Activated CD4-positive, alpha-beta T cell treated with anti-CD3 and anti-CD28 coated beads, Interleukin-2, amount 50 U/mL, for 1 hour (primary cell): ENCODE data around the gene PIGU.
A peak's percentile ranks its signal among the peaks of the same experiment; 100 is the strongest.

Experiments
- DNase-seq: peaks from one replicate; pipeline ENCODE4 v3.0.0-alpha.2; 2020

PIGU gene

GRCh38 chr20:34549291-34549928 is 127.5 kb downstream of the PIGU start:
- DNase-seq: no peak

GRCh38 chr20:34547844-34548613 is 128.9 kb downstream of the PIGU start:
- no peak for DNase-seq

- no peak for DNase-seq
These were observed 130.1 kb downstream of the PIGU start for GRCh38 chr20:34546751-34547181.

- peak; percentile 24 for DNase-seq
These were observed 132.6 kb downstream of the PIGU start for GRCh38 chr20:34544109-34544796.

GRCh38 chr20:34543463-34544056 is 133.3 kb downstream of the PIGU start:
- no peak for DNase-seq

DNA sequence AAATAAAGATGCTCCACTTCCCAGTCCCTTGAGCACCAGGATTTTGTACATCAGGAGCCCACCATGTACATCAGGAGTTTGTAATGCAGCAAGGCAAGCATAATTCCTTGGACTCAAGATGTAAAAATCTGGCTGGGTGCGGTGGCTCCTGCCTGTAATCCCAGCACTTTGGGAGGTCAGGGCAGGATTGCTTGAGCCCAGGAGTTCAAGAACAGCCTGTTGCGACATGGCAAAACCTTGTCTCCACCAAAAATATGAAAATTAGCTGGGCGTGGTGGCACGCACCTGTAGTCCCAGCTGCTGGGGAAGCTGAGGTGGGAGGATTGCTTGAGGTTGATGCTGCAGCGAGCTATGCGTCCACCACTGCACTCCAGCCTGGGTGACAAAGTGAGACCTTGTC is 134.5 kb downstream of the PIGU start:
- DNase-seq: no peak

DNA sequence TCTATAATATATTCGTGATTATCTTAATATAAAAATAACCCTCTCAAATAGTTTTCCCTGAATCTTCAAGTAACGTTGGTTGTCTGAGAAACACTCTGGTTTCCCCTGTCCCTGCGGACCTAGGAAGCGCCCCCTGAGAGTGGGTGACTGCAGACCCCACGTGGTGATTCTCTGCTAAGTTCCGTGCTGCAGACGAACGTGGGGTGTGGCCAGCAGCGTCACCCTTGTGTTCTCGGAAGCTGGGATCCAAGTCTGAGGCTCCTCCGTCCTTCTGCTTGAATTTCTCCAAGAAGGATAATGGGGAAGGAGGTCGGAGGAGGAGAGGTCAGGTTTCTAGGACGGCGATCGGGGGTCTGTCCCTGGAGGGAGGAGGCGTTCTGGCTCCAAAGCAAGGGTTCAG is 135.0 kb downstream of the PIGU start:
- DNase-seq: no peak

DNA sequence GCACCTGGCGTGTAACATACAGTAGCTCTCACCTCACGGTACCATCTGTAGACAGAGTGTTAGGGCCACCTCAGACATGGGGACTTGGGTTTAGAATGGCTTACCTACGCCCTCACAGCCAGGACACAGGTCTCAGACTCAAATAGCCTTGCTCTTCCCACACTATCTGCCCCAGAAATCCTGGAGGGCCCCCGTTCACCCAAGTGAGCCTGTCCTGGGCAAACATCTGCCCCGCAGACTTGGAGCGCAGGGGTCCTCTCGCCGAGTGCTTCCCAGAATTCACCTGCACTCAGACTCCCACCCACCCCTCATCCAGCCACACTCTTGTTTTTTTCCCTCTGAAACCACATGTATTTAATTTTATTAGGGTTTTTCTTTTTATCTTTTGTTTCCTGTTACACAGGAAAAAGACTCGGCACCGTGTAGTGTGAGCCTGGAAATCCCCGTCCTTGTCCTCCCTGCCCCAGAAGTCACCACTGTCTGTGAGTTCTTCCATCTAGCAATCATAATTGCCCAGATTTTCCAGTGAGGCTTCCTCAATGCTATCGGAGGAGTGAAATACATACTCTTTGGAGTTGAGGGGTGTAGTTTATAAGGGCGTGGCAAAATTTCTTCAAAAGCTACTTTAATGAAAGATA is 135.5 kb downstream of the PIGU start:
- no peak for DNase-seq

DNA sequence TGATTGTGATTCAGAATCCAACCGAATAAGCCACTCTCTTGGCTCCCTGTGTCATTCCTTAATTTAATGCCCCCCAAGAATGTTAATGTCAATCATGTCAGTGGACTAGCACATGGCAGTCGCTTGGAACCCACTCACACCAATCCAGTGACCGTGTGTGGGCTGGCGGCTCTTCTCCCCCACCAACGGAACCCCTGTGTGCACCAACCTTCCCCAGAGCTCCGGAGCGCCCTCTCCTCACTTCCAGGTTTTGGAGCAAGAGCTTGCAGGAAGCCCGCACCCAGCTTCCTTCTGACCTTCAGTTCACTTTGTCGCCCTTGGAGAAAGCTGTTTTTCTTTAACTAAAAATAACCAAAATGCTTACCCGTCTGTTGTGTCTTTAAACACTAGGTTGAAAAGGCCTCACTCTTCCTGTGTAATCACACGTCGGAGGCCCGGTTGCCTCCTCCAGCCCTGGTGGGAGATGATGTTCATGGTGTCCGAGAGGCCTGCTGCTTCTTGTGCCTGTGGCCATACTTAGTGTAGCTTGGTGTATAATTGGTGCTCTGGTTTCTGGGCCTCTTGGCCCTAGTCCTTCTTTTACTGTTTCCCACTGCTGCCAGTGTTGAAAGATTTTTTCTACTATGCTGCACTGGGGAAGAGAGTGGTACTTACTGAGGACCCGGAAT is 136.2 kb downstream of the PIGU start:
- no peak for DNase-seq

DNA sequence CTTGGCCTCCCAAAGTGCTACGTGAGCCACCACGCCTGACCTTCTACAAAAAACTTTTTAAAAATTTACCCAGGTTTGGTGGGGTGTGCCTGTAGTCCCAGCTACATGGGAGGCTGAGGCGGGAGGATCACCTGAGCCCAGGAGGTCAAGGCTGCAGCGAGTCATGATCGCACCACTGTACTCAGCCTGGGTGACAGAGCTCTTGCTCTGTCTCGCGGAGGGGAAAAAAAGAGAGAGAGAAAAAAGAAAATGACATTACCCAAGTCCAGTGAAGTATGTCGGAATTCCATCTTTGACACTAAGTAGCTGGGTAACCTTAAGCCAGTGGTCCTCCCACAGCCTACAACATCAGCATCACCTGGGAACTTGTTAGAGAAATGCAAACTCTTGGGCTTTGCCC is 137.1 kb downstream of the PIGU start:
- DNase-seq: no peak

- peak; percentile 57 for DNase-seq
These were observed 138.2 kb downstream of the PIGU start for GRCh38 chr20:34538671-34539123.

DNA sequence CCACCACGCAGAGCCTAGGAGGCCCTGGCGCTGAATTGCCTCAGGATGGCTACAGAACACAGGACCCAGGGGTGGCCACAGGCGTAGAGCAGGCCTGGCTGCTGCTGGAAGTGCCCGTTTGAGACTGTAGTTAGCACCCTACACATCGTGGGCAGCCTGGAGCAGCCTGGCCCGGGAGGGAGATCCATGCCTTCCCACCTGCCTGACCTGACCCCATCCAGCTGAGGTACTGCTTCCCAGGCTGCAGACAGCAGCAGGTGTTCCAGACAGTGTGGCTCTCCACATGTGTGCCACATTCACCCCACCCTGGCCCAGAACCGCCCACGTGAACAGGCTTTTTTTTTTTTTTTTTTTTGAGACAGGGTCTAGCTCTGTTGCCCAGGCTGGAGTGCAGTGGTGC is 139.2 kb downstream of the PIGU start:
- DNase-seq: no peak

- peak; percentile 55 for DNase-seq
These were observed 140.0 kb downstream of the PIGU start for GRCh38 chr20:34536798-34537394.

DNA sequence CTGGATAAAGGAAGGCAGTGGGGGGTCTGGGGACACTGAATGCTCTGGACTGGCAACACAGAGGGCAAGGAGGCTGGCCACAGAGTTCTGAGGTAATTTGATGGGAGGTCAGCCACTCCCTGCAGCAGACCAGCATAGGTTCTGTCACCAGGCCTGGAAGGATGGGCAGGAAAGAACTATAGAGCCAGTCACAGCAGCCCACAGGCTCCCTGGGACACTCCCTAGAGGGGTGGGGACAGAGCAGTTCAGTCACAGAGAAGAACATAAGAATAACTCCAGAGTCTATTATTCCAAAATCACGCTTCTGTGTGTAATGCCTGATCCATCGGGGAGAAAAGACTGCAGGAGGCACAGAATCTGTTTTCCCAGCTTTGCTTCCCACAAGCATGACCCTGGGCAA is 141.0 kb downstream of the PIGU start:
- no peak for DNase-seq

- DNase-seq: no peak
These were observed 141.5 kb downstream of the PIGU start for GRCh38 chr20:34535301-34535840.

GRCh38 chr20:34534391-34535165 is 142.3 kb downstream of the PIGU start:
- no peak for DNase-seq

GRCh38 chr20:34532756-34533155 is 144.1 kb downstream of the PIGU start:
- DNase-seq: no peak

- DNase-seq: no peak
These were observed 144.6 kb downstream of the PIGU start for GRCh38 chr20:34532320-34532719.

- no peak for DNase-seq
These were observed 145.2 kb downstream of the PIGU start for GRCh38 chr20:34531608-34532265.

DNA sequence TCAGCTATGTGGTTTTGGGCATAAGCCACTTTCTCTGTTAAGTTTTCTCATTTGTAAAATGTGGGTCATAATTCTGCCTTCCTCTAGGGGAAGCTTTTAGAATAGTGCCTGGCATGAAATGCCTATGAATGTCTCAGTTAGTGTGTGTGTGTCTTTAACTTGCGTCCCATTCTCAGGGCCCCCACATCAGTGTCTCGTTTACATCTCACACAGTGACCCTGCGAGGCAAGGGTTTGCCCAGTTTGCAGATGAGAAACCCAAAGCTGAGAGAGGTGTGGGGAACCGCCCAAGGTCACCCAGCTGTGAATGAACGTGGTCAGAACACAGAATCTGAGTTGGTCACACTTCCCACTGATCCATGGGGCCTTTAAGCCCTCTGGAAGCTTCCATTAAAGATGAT is 146.6 kb downstream of the PIGU start:
- no peak for DNase-seq
